Stomach (tissue), 9 donors: ENCODE data around the gene SIRPB1. TPM values are rescaled to one million over a fixed set of nuclear protein-coding genes. Genes with fewer than 3 reads are reported as not detected.

Experiments
- DNase-seq, 2 donors: peaks; one replicate each; pipeline versions ENCODE4 v3.0.0 to v3.0.0-alpha.2; 2013 to 2019
- H3K27ac ChIP-seq, 5 donors: fragments of 200-600 bp in 4 of 5; sonication (generic) in 4 of 5; one replicate each; pipeline ENCODE4 v1.5.1; 2013 to 2019; ENCODE audit warnings: mild to moderate bottlenecking in 1 of 5, moderate library complexity in 1 of 5
- H3K27me3 ChIP-seq, 3 donors: fragments of 200-600 bp; sonication (generic); one replicate each; pipeline ENCODE4 v1.5.1; 2017 to 2019; ENCODE audit warnings: mixed run types in 1 of 3
- H3K36me3 ChIP-seq, 4 donors: fragments of 200-600 bp; sonication (generic); 1 replicate in 3 of 4; 2 replicates in 1 of 4; pipeline ENCODE4 v1.5.1; 2016 to 2019
- H3K4me1 ChIP-seq, 4 donors: fragments of 200-600 bp; sonication (generic); one replicate each; pipeline ENCODE4 v1.5.1; 2016 to 2019
- H3K4me3 ChIP-seq, 4 donors: fragments of 200-600 bp; sonication (generic) in 3 of 4; one replicate each; pipeline ENCODE4 v1.5.1; 2016 to 2019; ENCODE audit warnings: mild to moderate bottlenecking in 1 of 4
- H3K9me3 ChIP-seq, 4 donors: fragments of 200-600 bp; sonication (generic); one replicate each; pipeline ENCODE4 v1.5.1; 2016 to 2019
- EP300 ChIP-seq: sonication (generic); formaldehyde crosslinking; IDR thresholded peaks from one replicate; pipeline ENCODE4 v1.6.1; 2017; ENCODE audit warnings: antibody characterized with exemption
- POLR2A ChIP-seq, 4 donors: fragments of 450-650 bp; IDR thresholded peaks; one replicate each; pipeline ENCODE4 v1.6.1; 2016; ENCODE audit warnings: antibody characterized with exemption in 4 of 4, control low read depth in 2 of 4, mild to moderate bottlenecking in 1 of 4, moderate library complexity in 1 of 4
- POLR2AphosphoS5 ChIP-seq, 3 donors: sonication (generic); formaldehyde crosslinking; IDR thresholded peaks; one replicate each; pipeline ENCODE4 v1.6.1; 2016; ENCODE audit warnings: antibody characterized with exemption in 3 of 3
- WGBS, 5 donors: extraction: QIAGEN DNeasy Blood & Tissue Kit in 3 of 5; methylation state at CpG; one replicate each; pipeline versions ENCODE4 v1.1.5 to v1.1.7; 2013 to 2018; 5-methylcytosine and 5-hydroxymethylcytosine counted together
- intact Hi-C: fragments of 100-400 bp; cut with DNase I; formaldehyde crosslinking; loops from one replicate; pipeline ENCODE4 v1.15.1; 2023; ENCODE audit warnings: low total_unique reads
- polyA plus RNA-seq, 3 donors: library from polyadenylated mRNA; stranded (reverse); fragments of 200-250 nt; gene quantifications; one replicate each; pipeline ENCODE4 v1.2.3, GENCODE V29; 2013
- total RNA-seq, 5 donors: library from RNA; depleted of rRNA; stranded (reverse); fragments of >200 nt; gene quantifications; one replicate each; pipeline versions ENCODE4 v1.1.0 to v1.2.3, GENCODE V29; 2014 to 2016
- TF ChIP-seq, protein P1 (sequence below), 7 experiments: fragments of 450-650 bp in 4 of 7; fragments of 200-600 bp in 3 of 7; sonication (generic) in 3 of 7; IDR thresholded peaks; one replicate each; pipeline ENCODE4 v1.5.1; 2016 to 2019; ENCODE audit warnings: antibody characterized with exemption in 7 of 7, control low read depth in 2 of 7, mild to moderate bottlenecking in 1 of 7
- donor health status: healthy with polysubstance abuse.
- donor health status: Bipolar disorder and iron deficiency.
- donor health status: healthy.

SIRPB1 gene
- total and polyA plus RNA-seq, 8 donors = 0.18 to 14.0 (median 1.9) TPM; not detected in 2

DNA sequence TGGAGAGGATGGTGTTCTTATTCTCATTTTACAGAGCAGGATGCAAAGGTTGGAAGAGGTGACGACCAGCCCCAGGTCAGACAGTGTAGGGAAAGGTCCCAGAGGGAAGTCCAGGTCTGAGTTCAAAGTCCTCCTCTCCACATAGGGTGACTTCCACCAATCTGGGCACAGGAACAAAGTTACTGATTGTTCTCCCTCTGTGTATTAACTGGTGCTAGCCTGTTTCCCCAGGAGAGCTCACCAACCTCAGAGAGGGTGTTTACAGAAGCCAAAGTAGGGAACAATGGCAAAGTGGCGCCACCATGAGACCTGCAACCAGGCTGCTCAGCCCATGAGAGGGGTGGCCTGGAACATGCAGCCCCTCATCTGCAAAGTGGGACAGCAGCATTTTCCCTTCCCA is 16.8 kb upstream of the SIRPB1 start:
- no peak overlapping the region for H3K27ac ChIP-seq
- no peaks in the 10 kb centered on the region for H3K36me3 ChIP-seq
- H3K4me3 ChIP-seq = no peak overlapping the region
- TF ChIP-seq POLR2A (IDR thresholded peaks at IDR 0.05) (no peak), EP300 (no peak), POLR2AphosphoS5 (IDR thresholded peaks at IDR 0.05) (no peak)
- TF ChIP-seq, protein P1, sequence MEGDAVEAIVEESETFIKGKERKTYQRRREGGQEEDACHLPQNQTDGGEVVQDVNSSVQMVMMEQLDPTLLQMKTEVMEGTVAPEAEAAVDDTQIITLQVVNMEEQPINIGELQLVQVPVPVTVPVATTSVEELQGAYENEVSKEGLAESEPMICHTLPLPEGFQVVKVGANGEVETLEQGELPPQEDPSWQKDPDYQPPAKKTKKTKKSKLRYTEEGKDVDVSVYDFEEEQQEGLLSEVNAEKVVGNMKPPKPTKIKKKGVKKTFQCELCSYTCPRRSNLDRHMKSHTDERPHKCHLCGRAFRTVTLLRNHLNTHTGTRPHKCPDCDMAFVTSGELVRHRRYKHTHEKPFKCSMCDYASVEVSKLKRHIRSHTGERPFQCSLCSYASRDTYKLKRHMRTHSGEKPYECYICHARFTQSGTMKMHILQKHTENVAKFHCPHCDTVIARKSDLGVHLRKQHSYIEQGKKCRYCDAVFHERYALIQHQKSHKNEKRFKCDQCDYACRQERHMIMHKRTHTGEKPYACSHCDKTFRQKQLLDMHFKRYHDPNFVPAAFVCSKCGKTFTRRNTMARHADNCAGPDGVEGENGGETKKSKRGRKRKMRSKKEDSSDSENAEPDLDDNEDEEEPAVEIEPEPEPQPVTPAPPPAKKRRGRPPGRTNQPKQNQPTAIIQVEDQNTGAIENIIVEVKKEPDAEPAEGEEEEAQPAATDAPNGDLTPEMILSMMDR (IDR thresholded peaks at IDR 0.05) = no peak
- no peaks in the 10 kb centered on the region for H3K4me1 ChIP-seq
- no peaks in the 10 kb centered on the region for H3K27me3 ChIP-seq
- intact Hi-C loops = no loop called here
- 46 to 73% (median 48%) methylated on average over 2 of the region's 2 CpGs for WGBS, 5 donors
- H3K9me3 ChIP-seq = peaks cover 0 to 7% (median 2%) of the 10 kb centered on the region in 4 donors
- DNase-seq = no peak

DNA sequence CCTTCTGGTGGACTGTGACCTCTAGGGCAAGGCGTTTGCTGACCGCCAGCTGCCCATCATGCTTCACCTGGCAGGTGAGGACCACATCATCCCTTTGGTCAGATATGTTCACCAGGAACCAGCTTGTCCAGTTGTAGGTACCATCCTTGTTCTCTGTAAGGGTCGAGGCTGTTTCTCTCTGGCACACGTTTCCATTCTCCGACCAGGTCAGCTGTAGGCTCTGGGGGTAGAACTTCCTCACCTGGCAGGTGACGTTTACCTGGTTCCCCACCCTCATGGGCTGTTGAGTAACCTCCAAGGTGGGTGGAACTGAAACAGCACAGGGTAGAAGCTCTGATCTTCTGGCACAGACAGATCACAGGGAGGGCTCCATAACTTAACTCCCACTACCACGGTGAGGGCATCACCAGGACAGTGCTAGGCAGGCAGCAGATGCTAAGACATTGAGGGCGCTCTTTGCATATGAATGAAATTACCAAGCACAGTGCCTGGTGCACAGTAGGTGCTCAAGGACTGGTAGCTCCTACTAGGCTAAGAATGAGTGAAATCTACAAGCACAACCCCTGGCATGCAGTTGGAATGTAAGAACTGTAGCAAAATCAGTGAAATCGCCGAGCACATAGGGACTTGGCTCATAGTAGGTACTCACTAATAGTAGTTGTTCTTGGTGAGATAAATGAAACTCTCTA is 15.6 kb upstream of the SIRPB1 start:
- H3K27ac ChIP-seq = no peak overlapping the region
- no peak for DNase-seq
- no peaks in the 10 kb centered on the region for H3K36me3 ChIP-seq
- 75 to 86% (median 80%) methylated on average over 10 of the region's 10 CpGs for WGBS, 5 donors
- no peaks in the 10 kb centered on the region for H3K27me3 ChIP-seq
- H3K9me3 ChIP-seq = peaks cover 0 to 7% (median 2%) of the 10 kb centered on the region in 4 donors
- H3K4me3 ChIP-seq = no peak overlapping the region
- TF ChIP-seq EP300 (no peak), POLR2A (IDR thresholded peaks at IDR 0.05) (no peak), POLR2AphosphoS5 (IDR thresholded peaks at IDR 0.05) (no peak)
- TF ChIP-seq, protein P1 (IDR thresholded peaks at IDR 0.05) = no peak
- H3K4me1 ChIP-seq = no peaks in the 10 kb centered on the region
- intact Hi-C loops = no loop called here

DNA sequence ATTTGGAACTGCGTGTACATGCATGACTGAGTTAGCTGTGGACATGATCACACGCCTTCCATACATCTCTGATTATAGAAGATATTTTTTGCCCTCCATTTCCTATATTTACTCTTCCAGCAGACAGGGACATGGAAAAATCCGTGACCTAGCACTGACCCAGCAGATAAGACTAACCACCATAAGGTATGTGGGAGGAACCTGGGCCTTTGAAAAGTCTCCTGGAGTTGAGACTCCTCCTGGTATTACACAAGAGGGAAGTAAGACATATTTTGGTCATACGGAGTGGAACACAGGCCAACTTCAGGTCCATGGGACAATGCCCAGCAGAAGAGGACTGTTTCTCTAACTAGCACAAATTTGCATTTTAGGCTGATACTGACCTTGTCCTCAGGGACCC is 13.7 kb upstream of the SIRPB1 start:
- no peak for DNase-seq
- intact Hi-C loops = no loop called here
- Histone ChIP-seq H3K27ac (no peak overlapping the region), H3K9me3 (no peaks in the 10 kb centered on the region), H3K27me3 (peaks cover 0 to 8% (median 0%) of the 10 kb centered on the region in 3 donors), H3K36me3 (no peaks in the 10 kb centered on the region), H3K4me1 (no peaks in the 10 kb centered on the region), H3K4me3 (no peak overlapping the region)
- TF ChIP-seq EP300 = no peak
- TF ChIP-seq, protein P1 (IDR thresholded peaks at IDR 0.05) = no peak
- no peak for TF ChIP-seq POLR2AphosphoS5 (IDR thresholded peaks at IDR 0.05)
- TF ChIP-seq POLR2A (IDR thresholded peaks at IDR 0.05) = no peak
- whole genome bisulfite sequencing, 5 donors = 56 to 73% (median 70%) methylated on average over 4 of the region's 4 CpGs

DNA sequence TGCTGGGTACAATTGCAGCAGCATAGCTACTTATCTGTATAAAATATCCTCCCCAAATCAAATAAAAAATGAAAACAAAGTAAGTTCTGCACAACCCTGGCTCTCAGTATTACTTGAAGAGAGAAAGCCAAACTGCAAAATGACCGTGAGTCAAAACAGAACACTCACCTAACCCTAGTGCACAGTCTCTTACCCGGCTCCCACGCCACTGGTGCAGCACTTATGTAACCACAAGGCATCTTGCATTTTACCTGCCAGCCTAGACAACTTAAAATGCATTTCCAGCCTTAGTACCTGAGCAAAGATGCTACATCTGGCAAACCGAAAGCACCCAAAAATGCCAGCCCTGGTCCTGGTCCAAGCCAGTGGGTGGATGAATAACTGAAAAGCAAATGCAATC is 12.4 kb upstream of the SIRPB1 start:
- DNase-seq = no peak
- Histone ChIP-seq H3K36me3 (no peaks in the 10 kb centered on the region), H3K4me1 (no peaks in the 10 kb centered on the region), H3K27ac (no peak overlapping the region), H3K4me3 (no peak overlapping the region), H3K27me3 (peaks cover 0 to 8% (median 0%) of the 10 kb centered on the region in 3 donors), H3K9me3 (no peaks in the 10 kb centered on the region)
- 67 to 77% (median 71%) methylated on average over 4 of the region's 4 CpGs for WGBS, 5 donors
- intact Hi-C loops = no loop called here
- TF ChIP-seq EP300 = no peak
- TF ChIP-seq POLR2A (IDR thresholded peaks at IDR 0.05) = no peak
- TF ChIP-seq, protein P1 (IDR thresholded peaks at IDR 0.05) = no peak
- TF ChIP-seq POLR2AphosphoS5 (IDR thresholded peaks at IDR 0.05) = no peak
